ENCODE results near the gene N4BP2.
"Not testable (repeated sequence)": the region's sequence is repeated elsewhere in the genome, so short reads cannot be mapped to it uniquely, and the experiment has no call there.

Gene N4BP2

GRCh38 chr4:40132816-40133215 is 76.2 kb downstream of the N4BP2 start:
- Histone ChIP-seq H3K9ac (ENCODE audit: low read length) (no peak overlapping the region), H2AFZ (ENCODE audit: low read length) (no peak overlapping the region), H3K27me3 (ENCODE audit: insufficient read depth, low read length) (no peaks in the 10 kb centered on the region), H3K4me2 (ENCODE audit: low read length) (no peak overlapping the region), H3K4me1 (ENCODE audit: insufficient read depth, low read length, severe bottlenecking) (peaks cover 7% of the 10 kb centered on the region), H3K79me2 (ENCODE audit: insufficient read depth, low read length) (no peaks in the 10 kb centered on the region), H3K36me3 (ENCODE audit: insufficient read depth, low read length) (peaks cover 23% of the 10 kb centered on the region), H3K9me2 (ENCODE audit: low read depth, low read length) (no peaks in the 10 kb centered on the region), H3K27ac (ENCODE audit: low read depth, low read length, poor library complexity, severe bottlenecking) (no peak overlapping the region), H3F3A (ENCODE audit: insufficient read depth, low read length) (no peaks in the 10 kb centered on the region), H4K20me1 (ENCODE audit: insufficient read depth, low read length) (no peaks in the 10 kb centered on the region), H3K4me3 (ENCODE audit: low read depth, low read length, poor library complexity, severe bottlenecking) (no peak overlapping the region), H3K9me3 (ENCODE audit: low read length) (no peaks in the 10 kb centered on the region)
- TF ChIP-seq CTCF (IDR thresholded peaks at IDR 0.05; ENCODE audit: low read length), result no peak
- no peak for TF ChIP-seq EZH2 (IDR thresholded peaks at IDR 0.05; ENCODE audit: borderline replicate concordance, low read length)

GRCh38 chr4:40134206-40134917 is 77.7 kb downstream of the N4BP2 start:
- H3K9me2 ChIP-seq (ENCODE audit: low read depth, low read length), result no peaks in the 10 kb centered on the region
- H3K4me1 ChIP-seq (ENCODE audit: insufficient read depth, low read length, severe bottlenecking), result peaks cover 7% of the 10 kb centered on the region
- no peak overlapping the region for H3K9ac ChIP-seq (ENCODE audit: low read length)
- H3K4me3 ChIP-seq (ENCODE audit: low read depth, low read length, poor library complexity, severe bottlenecking), result no peak overlapping the region
- no peak for TF ChIP-seq CTCF (IDR thresholded peaks at IDR 0.05; ENCODE audit: low read length)
- H3K4me2 ChIP-seq (ENCODE audit: low read length), result no peak overlapping the region
- H3K79me2 ChIP-seq (ENCODE audit: insufficient read depth, low read length), result no peaks in the 10 kb centered on the region
- no peaks in the 10 kb centered on the region for H3F3A ChIP-seq (ENCODE audit: insufficient read depth, low read length)
- peaks cover 31% of the 10 kb centered on the region for H3K36me3 ChIP-seq (ENCODE audit: insufficient read depth, low read length)
- no peaks in the 10 kb centered on the region for H3K27me3 ChIP-seq (ENCODE audit: insufficient read depth, low read length)
- no peak overlapping the region for H2AFZ ChIP-seq (ENCODE audit: low read length)
- H3K9me3 ChIP-seq (ENCODE audit: low read length), result no peaks in the 10 kb centered on the region
- no peak overlapping the region for H3K27ac ChIP-seq (ENCODE audit: low read depth, low read length, poor library complexity, severe bottlenecking)
- no peaks in the 10 kb centered on the region for H4K20me1 ChIP-seq (ENCODE audit: insufficient read depth, low read length)

GRCh38 chr4:40136202-40136601 is 79.6 kb downstream of the N4BP2 start:
- not testable (repeated sequence) for H3K4me3 ChIP-seq (ENCODE audit: low read depth, low read length, poor library complexity, severe bottlenecking); H3K4me2 ChIP-seq (ENCODE audit: low read length); H3F3A ChIP-seq (ENCODE audit: insufficient read depth, low read length); H3K27ac ChIP-seq (ENCODE audit: low read depth, low read length, poor library complexity, severe bottlenecking); H3K9me3 ChIP-seq (ENCODE audit: low read length); H3K9me2 ChIP-seq (ENCODE audit: low read depth, low read length); H3K9ac ChIP-seq (ENCODE audit: low read length); H3K79me2 ChIP-seq (ENCODE audit: insufficient read depth, low read length); H2AFZ ChIP-seq (ENCODE audit: low read length); H3K4me1 ChIP-seq (ENCODE audit: insufficient read depth, low read length, severe bottlenecking); H3K27me3 ChIP-seq (ENCODE audit: insufficient read depth, low read length); H4K20me1 ChIP-seq (ENCODE audit: insufficient read depth, low read length)
- peaks cover 34% of the 10 kb centered on the region for H3K36me3 ChIP-seq (ENCODE audit: insufficient read depth, low read length)

GRCh38 chr4:40140196-40140595 is 83.5 kb downstream of the N4BP2 start:
- H3K27ac ChIP-seq (ENCODE audit: low read depth, low read length, poor library complexity, severe bottlenecking), result no peak overlapping the region
- no peaks in the 10 kb centered on the region for H3K79me2 ChIP-seq (ENCODE audit: insufficient read depth, low read length)
- no peaks in the 10 kb centered on the region for H3K9me2 ChIP-seq (ENCODE audit: low read depth, low read length)
- H3F3A ChIP-seq (ENCODE audit: insufficient read depth, low read length), result no peaks in the 10 kb centered on the region
- no peaks in the 10 kb centered on the region for H4K20me1 ChIP-seq (ENCODE audit: insufficient read depth, low read length)
- H3K27me3 ChIP-seq (ENCODE audit: insufficient read depth, low read length), result no peaks in the 10 kb centered on the region
- TF ChIP-seq CTCF (IDR thresholded peaks at IDR 0.05; ENCODE audit: low read length) (no peak), EZH2 (IDR thresholded peaks at IDR 0.05; ENCODE audit: borderline replicate concordance, low read length) (no peak)
- H2AFZ ChIP-seq (ENCODE audit: low read length), result no peak overlapping the region
- peaks cover 55% of the 10 kb centered on the region for H3K36me3 ChIP-seq (ENCODE audit: insufficient read depth, low read length)
- H3K9me3 ChIP-seq (ENCODE audit: low read length), result no peaks in the 10 kb centered on the region
- H3K4me3 ChIP-seq (ENCODE audit: low read depth, low read length, poor library complexity, severe bottlenecking), result no peak overlapping the region
- no peaks in the 10 kb centered on the region for H3K4me1 ChIP-seq (ENCODE audit: insufficient read depth, low read length, severe bottlenecking)
- H3K9ac ChIP-seq (ENCODE audit: low read length), result no peak overlapping the region
- no peak overlapping the region for H3K4me2 ChIP-seq (ENCODE audit: low read length)

GRCh38 chr4:40140597-40140996 is 83.9 kb downstream of the N4BP2 start:
- H3K9ac ChIP-seq (ENCODE audit: low read length); H3F3A ChIP-seq (ENCODE audit: insufficient read depth, low read length); H3K27me3 ChIP-seq (ENCODE audit: insufficient read depth, low read length); H2AFZ ChIP-seq (ENCODE audit: low read length); H4K20me1 ChIP-seq (ENCODE audit: insufficient read depth, low read length); H3K79me2 ChIP-seq (ENCODE audit: insufficient read depth, low read length); H3K9me2 ChIP-seq (ENCODE audit: low read depth, low read length); H3K4me2 ChIP-seq (ENCODE audit: low read length); H3K9me3 ChIP-seq (ENCODE audit: low read length); H3K4me1 ChIP-seq (ENCODE audit: insufficient read depth, low read length, severe bottlenecking); H3K4me3 ChIP-seq (ENCODE audit: low read depth, low read length, poor library complexity, severe bottlenecking); H3K27ac ChIP-seq (ENCODE audit: low read depth, low read length, poor library complexity, severe bottlenecking): not testable (repeated sequence)
- peaks cover 54% of the 10 kb centered on the region for H3K36me3 ChIP-seq (ENCODE audit: insufficient read depth, low read length)

Measured in OCI-LY1 (cell line).